Right lobe of liver (tissue), 4 donors: ENCODE results near the gene ASB13.

Experiments
- POLR2A ChIP-seq: fragments of 450-650 bp; IDR thresholded peaks from one replicate; pipeline ENCODE4 v1.6.1; 2017; ENCODE audit warnings: antibody characterized with exemption, mild to moderate bottlenecking
- TF ChIP-seq, protein P1 (sequence below), 4 donors: fragments of 200-600 bp in 3 of 4; fragments of 450-650 bp in 1 of 4; IDR thresholded peaks; one replicate each; pipeline versions ENCODE4 v1.5.1 to v1.8.0; 2016 to 2022; ENCODE audit warnings: antibody characterized with exemption in 4 of 4, mild to moderate bottlenecking in 2 of 4
- donor health status: DM: no; HTN: no; CAD: no.
- donor health status: DM: no; HTN: no; CAD: no.
- donor health status: DM: no; HTN: yes; CAD: no.

GRCh38 chr10:5645375-5645774, 21.0 kb downstream of the ASB13 start:
- TF ChIP-seq, protein P1, sequence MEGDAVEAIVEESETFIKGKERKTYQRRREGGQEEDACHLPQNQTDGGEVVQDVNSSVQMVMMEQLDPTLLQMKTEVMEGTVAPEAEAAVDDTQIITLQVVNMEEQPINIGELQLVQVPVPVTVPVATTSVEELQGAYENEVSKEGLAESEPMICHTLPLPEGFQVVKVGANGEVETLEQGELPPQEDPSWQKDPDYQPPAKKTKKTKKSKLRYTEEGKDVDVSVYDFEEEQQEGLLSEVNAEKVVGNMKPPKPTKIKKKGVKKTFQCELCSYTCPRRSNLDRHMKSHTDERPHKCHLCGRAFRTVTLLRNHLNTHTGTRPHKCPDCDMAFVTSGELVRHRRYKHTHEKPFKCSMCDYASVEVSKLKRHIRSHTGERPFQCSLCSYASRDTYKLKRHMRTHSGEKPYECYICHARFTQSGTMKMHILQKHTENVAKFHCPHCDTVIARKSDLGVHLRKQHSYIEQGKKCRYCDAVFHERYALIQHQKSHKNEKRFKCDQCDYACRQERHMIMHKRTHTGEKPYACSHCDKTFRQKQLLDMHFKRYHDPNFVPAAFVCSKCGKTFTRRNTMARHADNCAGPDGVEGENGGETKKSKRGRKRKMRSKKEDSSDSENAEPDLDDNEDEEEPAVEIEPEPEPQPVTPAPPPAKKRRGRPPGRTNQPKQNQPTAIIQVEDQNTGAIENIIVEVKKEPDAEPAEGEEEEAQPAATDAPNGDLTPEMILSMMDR (IDR thresholded peaks at IDR 0.05), result no peak
- peak; percentile 26 for TF ChIP-seq POLR2A
